Fibroblast of lung (primary cell): ENCODE data around the gene HGS.

Experiments
- CTCF ChIP-seq, 2 donors: IDR thresholded peaks in 1 of 2; conservative IDR thresholded peaks in 1 of 2; 1 replicate in 1 of 2; 2 replicates in 1 of 2; pipeline ENCODE4 v1.5.1; 2011 to 2012; ENCODE audit warnings: low read length in 2 of 2, control low read depth in 1 of 2, inconsistent platforms in 1 of 2, low read depth in 1 of 2, mild to moderate bottlenecking in 1 of 2
- EZH2 ChIP-seq: IDR thresholded peaks from 2 replicates; pipeline ENCODE4 v1.5.1; 2012; ENCODE audit warnings: low read length, control low read depth, mild to moderate bottlenecking; ENCODE audit errors: missing control alignments

DNA sequence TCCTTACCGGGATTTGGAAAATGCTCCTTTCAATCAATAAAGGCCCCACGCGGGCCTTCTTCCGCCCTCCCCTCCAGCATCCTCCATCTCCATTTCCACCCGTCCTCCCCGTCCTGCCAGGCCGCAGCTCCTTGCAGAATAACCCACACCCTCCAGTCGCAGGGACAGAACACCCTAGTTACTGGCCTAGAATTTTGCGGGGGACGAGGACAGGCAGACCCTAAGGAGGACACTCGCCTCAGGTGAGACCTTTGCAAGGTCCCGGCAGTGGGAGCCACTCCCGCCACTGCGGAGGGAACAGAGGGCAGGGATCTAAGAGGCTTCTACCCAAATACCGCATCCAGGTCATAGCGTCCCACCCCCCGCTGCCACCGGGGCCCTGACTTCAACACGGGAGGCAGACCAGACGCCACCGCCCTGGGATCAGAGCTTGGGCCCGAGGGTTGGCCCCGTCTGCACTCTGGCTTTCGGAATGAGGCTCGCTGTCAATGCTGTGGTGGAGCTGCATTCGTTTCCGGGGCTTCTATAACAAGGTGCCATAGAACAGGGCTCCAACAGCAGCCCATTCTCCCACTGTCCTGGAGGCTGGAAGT lies 55.1 kb downstream of the HGS start:
- TF ChIP-seq CTCF (conservative IDR thresholded peaks at IDR 0.05 in 1 of 2, IDR thresholded peaks at IDR 0.05 in 1 of 2; ENCODE audit: low read depth in 1 of 2, low read length in 2 of 2) (no peak), EZH2 (no peak)
